Gastroesophageal sphincter (tissue), 4 donors: ENCODE measurements around the gene RASGRP3. TPM values are rescaled to one million over a fixed set of nuclear protein-coding genes. Genes with fewer than 3 reads are reported as not detected.
A peak's percentile ranks its signal among the peaks of the same experiment; 100 is the strongest.

ENCODE experiments used
- ATAC-seq: fragments of 150-250 bp; one replicate; pipeline ENCODE4 v1.9.1; 2016; ENCODE audit warnings: mild to moderate bottlenecking, moderate library complexity
- H3K27ac ChIP-seq, 4 donors: fragments of 200-600 bp; sonication (generic) in 3 of 4; 1 replicate in 3 of 4; 2 replicates in 1 of 4; pipeline ENCODE4 v1.5.1; 2016 to 2019
- H3K27me3 ChIP-seq: fragments of 200-600 bp; sonication (generic); one replicate; pipeline ENCODE4 v1.5.1; 2019
- H3K36me3 ChIP-seq, 2 donors: fragments of 200-600 bp; sonication (generic); one replicate each; pipeline ENCODE4 v1.5.1; 2019; ENCODE audit warnings: control low read depth in 1 of 2
- H3K4me1 ChIP-seq, 3 donors: fragments of 200-600 bp; sonication (generic); 1 replicate in 2 of 3; 2 replicates in 1 of 3; pipeline ENCODE4 v1.5.1; 2016 to 2019; ENCODE audit warnings: control low read depth in 2 of 3
- H3K4me3 ChIP-seq, 2 donors: fragments of 200-600 bp; sonication (generic); one replicate each; pipeline ENCODE4 v1.5.1; 2019; ENCODE audit warnings: mild to moderate bottlenecking in 1 of 2, moderate library complexity in 1 of 2
- H3K9me3 ChIP-seq, 3 donors: fragments of 200-600 bp; sonication (generic); one replicate each; pipeline ENCODE4 v1.5.1; 2017 to 2019; ENCODE audit warnings: control low read depth in 2 of 3
- EP300 ChIP-seq: sonication (generic); formaldehyde crosslinking; IDR thresholded peaks from one replicate; pipeline ENCODE4 v1.6.1; 2017; ENCODE audit warnings: antibody characterized with exemption, mild to moderate bottlenecking
- POLR2A ChIP-seq, 2 donors: fragments of 450-650 bp; IDR thresholded peaks; one replicate each; pipeline ENCODE4 v1.6.1; 2017; ENCODE audit warnings: antibody characterized with exemption in 2 of 2, mild to moderate bottlenecking in 2 of 2, moderate library complexity in 1 of 2
- POLR2AphosphoS5 ChIP-seq: sonication (generic); formaldehyde crosslinking; IDR thresholded peaks from one replicate; pipeline ENCODE4 v1.6.1; 2017; ENCODE audit warnings: antibody characterized with exemption
- WGBS, 2 donors: methylation state at CpG; one replicate each; pipeline ENCODE4 v1.1.5; 2018; ENCODE audit warnings: low coverage in 1 of 2; 5-methylcytosine and 5-hydroxymethylcytosine counted together
- total RNA-seq, 4 donors: library from RNA; depleted of rRNA; stranded (reverse); fragments of >200 nt; gene quantifications; one replicate each; pipeline ENCODE4 v1.1.0, GENCODE V29; 2016
- TF ChIP-seq, protein P1 (sequence below), 4 experiments: fragments of 200-600 bp in 2 of 4; fragments of 450-650 bp in 2 of 4; sonication (generic) in 1 of 4; IDR thresholded peaks; one replicate each; pipeline ENCODE4 v1.5.1; 2017 to 2019; ENCODE audit warnings: antibody characterized with exemption in 4 of 4, mild to moderate bottlenecking in 2 of 4, moderate library complexity in 2 of 4

Gene RASGRP3
- total RNA-seq, 4 donors from 2014 or later, result 2.6 to 23.3 (median 8.3) TPM

DNA sequence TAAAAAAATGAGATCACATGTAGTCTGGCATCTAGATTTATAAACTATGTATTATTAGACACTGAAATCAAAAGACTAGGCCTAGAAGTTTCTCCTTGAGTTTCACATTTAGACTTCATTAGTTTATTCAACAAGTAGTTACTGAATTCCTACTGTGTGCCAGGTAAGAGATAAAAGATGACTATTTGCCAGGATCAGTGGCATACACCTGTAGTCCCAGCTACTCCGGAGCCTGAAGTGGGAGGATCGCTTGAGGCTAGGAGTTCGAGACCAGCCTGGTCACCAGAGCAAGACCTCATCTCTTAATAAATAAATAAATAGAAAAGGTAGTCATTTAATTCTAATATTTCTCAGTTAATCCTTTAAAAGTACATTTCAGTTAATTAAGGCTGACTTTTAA lies 120.6 kb downstream of the RASGRP3 start:
- H3K27ac ChIP-seq, result no peak overlapping the region
- peaks cover 0 to 26% of the 10 kb centered on the region in 2 donors for H3K36me3 ChIP-seq
- no peaks in the 10 kb centered on the region for H3K27me3 ChIP-seq
- H3K4me1 ChIP-seq, result peaks cover 3 to 54% (median 11%) of the 10 kb centered on the region in 3 donors
- TF ChIP-seq EP300 (no peak), POLR2AphosphoS5 (no peak), POLR2A (IDR thresholded peaks at IDR 0.05) (no peak)
- TF ChIP-seq, protein P1, sequence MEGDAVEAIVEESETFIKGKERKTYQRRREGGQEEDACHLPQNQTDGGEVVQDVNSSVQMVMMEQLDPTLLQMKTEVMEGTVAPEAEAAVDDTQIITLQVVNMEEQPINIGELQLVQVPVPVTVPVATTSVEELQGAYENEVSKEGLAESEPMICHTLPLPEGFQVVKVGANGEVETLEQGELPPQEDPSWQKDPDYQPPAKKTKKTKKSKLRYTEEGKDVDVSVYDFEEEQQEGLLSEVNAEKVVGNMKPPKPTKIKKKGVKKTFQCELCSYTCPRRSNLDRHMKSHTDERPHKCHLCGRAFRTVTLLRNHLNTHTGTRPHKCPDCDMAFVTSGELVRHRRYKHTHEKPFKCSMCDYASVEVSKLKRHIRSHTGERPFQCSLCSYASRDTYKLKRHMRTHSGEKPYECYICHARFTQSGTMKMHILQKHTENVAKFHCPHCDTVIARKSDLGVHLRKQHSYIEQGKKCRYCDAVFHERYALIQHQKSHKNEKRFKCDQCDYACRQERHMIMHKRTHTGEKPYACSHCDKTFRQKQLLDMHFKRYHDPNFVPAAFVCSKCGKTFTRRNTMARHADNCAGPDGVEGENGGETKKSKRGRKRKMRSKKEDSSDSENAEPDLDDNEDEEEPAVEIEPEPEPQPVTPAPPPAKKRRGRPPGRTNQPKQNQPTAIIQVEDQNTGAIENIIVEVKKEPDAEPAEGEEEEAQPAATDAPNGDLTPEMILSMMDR (IDR thresholded peaks at IDR 0.05), result no peak
- H3K4me3 ChIP-seq, result peak overlapping the region in 1 of 2 donors; percentile 63
- 84 to 89% methylated on average over 3 of the region's 3 CpGs for WGBS, 2 donors
- H3K9me3 ChIP-seq, result no peaks in the 10 kb centered on the region
- ATAC-seq, result no peak

DNA sequence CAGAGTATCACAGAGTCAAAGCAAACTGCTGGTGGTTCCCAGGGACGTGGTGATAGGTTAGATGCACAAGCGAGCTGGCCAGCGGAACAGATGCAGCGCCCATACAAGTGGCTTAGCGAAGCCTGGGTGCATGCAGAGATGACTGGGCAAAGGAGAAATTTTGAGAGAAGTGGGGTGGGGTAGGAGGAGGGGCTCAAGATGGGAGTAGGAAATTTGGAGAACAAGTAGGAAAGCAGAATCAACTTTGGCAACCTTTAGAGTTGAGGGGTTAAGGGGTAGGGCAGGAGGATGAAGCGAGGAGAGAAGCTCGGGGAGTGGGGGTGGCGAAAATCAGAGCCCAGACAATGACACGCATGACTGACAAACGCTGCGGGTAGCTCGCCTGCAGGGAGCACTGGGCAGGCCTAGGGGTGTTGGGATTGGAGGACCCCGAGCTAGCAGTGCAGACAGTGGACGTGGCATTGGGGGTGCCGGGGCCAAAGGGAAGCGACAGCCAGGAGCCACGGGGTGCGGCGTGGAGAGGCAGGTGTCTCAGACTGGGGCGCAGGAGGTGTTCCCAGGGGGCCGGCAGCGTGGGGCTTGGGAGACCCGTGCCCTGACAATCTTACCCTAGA lies 122.2 kb downstream of the RASGRP3 start:
- peaks cover 3 to 42% (median 11%) of the 10 kb centered on the region in 3 donors for H3K4me1 ChIP-seq
- H3K4me3 ChIP-seq, result peak overlapping the region; percentile 63 to 87
- WGBS, 2 donors, result 0 to 1% methylated on average over 16 to 19 of the region's 23 CpGs
- no peak for TF ChIP-seq POLR2AphosphoS5
- no peak for TF ChIP-seq POLR2A (IDR thresholded peaks at IDR 0.05)
- TF ChIP-seq EP300, result no peak
- TF ChIP-seq, protein P1 (IDR thresholded peaks at IDR 0.05), result no peak
- ATAC-seq, result peak; percentile 16
- H3K27ac ChIP-seq, result peak overlapping the region; percentile 60 to 94 (median 86)
- H3K36me3 ChIP-seq, result peaks cover 0 to 9% of the 10 kb centered on the region in 2 donors
- no peaks in the 10 kb centered on the region for H3K9me3 ChIP-seq
- no peaks in the 10 kb centered on the region for H3K27me3 ChIP-seq

DNA sequence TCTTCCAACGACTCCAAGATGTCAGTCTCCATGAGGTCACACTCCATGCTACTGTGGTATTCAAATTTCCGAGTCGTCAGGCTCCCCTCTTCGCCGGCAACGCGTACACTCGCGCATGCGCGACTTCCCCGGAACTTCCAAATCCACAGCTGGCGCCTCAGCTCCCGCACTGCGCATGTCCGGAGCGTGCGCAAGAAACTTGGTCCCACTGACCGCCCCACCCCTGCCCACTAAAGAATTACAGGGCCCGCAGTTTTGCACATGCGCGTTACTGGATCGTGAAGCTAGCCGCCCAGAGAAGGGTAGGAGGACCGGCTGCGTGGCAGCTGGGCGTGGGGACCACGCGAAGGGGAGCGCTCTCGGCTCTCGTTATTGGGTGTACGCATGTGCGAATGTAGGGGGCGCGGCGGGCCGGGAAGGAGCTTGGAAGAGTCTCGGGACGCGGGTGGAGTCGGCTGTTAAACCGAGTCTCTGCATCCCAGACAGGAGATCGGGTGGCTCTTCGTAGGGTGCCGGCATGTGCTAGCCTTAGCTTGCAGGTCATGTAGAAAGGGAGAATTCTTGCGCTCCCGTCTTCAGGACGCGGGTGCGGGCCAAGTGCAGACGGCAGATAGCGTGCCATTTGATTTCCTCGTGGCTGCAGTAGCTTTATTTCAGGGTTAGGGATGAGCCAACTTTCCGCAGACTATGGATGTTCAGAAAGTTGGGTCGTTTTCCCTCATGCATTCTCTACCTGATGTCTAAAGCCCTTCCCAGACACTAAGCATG lies 122.9 kb downstream of the RASGRP3 start, which contains the start of gene FAM98A:
FAM98A (minus strand) TSS at position 125 of the 768 bp plus-strand sequence; CDS start at position 47, 78 bp downstream.
- WGBS, 2 donors, result 0% methylated on average over 18 to 24 of the region's 56 CpGs
- H3K36me3 ChIP-seq, result peaks cover 0 to 3% of the 10 kb centered on the region in 2 donors
- peak within 1 kb of the TSS; percentile 63 to 87 for H3K4me3 ChIP-seq
- H3K27me3 ChIP-seq, result no peaks in the 10 kb centered on the region
- peak within 1 kb of the TSS; percentile 60 to 94 (median 86) for H3K27ac ChIP-seq
- peaks cover 3 to 42% (median 11%) of the 10 kb centered on the region in 3 donors for H3K4me1 ChIP-seq
- ATAC-seq, result peak; percentile 98
- TF ChIP-seq POLR2A (IDR thresholded peaks at IDR 0.05) (peak; percentile 41 to 58), POLR2AphosphoS5 (peak; percentile 54), EP300 (no peak)
- TF ChIP-seq, protein P1 (IDR thresholded peaks at IDR 0.05), result peak in 1 of 4 experiments; percentile 47
- H3K9me3 ChIP-seq, result no peaks in the 10 kb centered on the region

GRCh38 chr2:33599943-33600192 lies 123.4 kb downstream of the RASGRP3 start:
- peak overlapping the region; percentile 15 to 94 (median 86) for H3K27ac ChIP-seq
- no peaks in the 10 kb centered on the region for H3K9me3 ChIP-seq
- peaks cover 0 to under 1% of the 10 kb centered on the region in 2 donors for H3K36me3 ChIP-seq
- WGBS, 2 donors, result 10 to 11% methylated on average over 3 of the region's 3 CpGs
- peaks cover 3 to 39% (median 11%) of the 10 kb centered on the region in 3 donors for H3K4me1 ChIP-seq
- no peaks in the 10 kb centered on the region for H3K27me3 ChIP-seq
- no peak for ATAC-seq
- TF ChIP-seq POLR2A (IDR thresholded peaks at IDR 0.05), result no peak
- TF ChIP-seq, protein P1 (IDR thresholded peaks at IDR 0.05), result no peak
- TF ChIP-seq EP300, result no peak
- no peak for TF ChIP-seq POLR2AphosphoS5
- H3K4me3 ChIP-seq, result peak overlapping the region; percentile 63 to 87
